NCI-H1048 (cell line): ENCODE data around the gene CEP250.
"Not testable (repeated sequence)": the region's sequence is repeated elsewhere in the genome, so short reads cannot be mapped to it uniquely, and the experiment has no call there.

Experiments
- DNase-seq: peaks from one replicate; lab custom pipeline; 2025; lab: John Stamatoyannopoulos, UW

Gene CEP250

GRCh38 chr20:35529552-35529951 lies 74.2 kb downstream of the CEP250 start, which contains the start of gene C20orf173:
Gene C20orf173 (minus strand): TSS chr20:35529652. CDS start chr20:35529373, 279 bp downstream.
- DNase-seq, result no peak

- no peak for DNase-seq
Observed at GRCh38 chr20:35539756-35540212, 84.4 kb downstream of the CEP250 start.

- DNase-seq, result no peak
Observed at GRCh38 chr20:35541118-35541782, 85.9 kb downstream of the CEP250 start.

- peak; percentile 93 for DNase-seq
Observed at GRCh38 chr20:35541783-35542662, 86.6 kb downstream of the CEP250 start, which contains the start of gene ERGIC3. Gene ERGIC3 (plus strand): TSS chr20:35542078. CDS start chr20:35542098, 20 bp downstream.

GRCh38 chr20:35542990-35543389 lies 87.6 kb downstream of the CEP250 start:
- DNase-seq, result no peak

GRCh38 chr20:35544436-35544835 lies 89.0 kb downstream of the CEP250 start:
- no peak for DNase-seq

- not testable (repeated sequence) for DNase-seq
Observed at GRCh38 chr20:35544941-35545340, 89.5 kb downstream of the CEP250 start.

GRCh38 chr20:35546127-35546526 lies 90.7 kb downstream of the CEP250 start:
- DNase-seq, result no peak

- no peak for DNase-seq
Observed at GRCh38 chr20:35547329-35547728, 91.9 kb downstream of the CEP250 start.

GRCh38 chr20:35551503-35551902 lies 96.1 kb downstream of the CEP250 start:
- no peak for DNase-seq

- DNase-seq, result no peak
Observed at GRCh38 chr20:35552914-35553313, 97.5 kb downstream of the CEP250 start.

GRCh38 chr20:35555461-35555860 lies 100.1 kb downstream of the CEP250 start:
- not testable (repeated sequence) for DNase-seq

GRCh38 chr20:35555951-35556645 lies 100.7 kb downstream of the CEP250 start:
- no peak for DNase-seq

GRCh38 chr20:35556871-35557270 lies 101.5 kb downstream of the CEP250 start:
- DNase-seq, result no peak

- no peak for DNase-seq
Observed at GRCh38 chr20:35558451-35558850, 103.1 kb downstream of the CEP250 start.

- DNase-seq, result no peak
Observed at GRCh38 chr20:35559042-35559693, 103.8 kb downstream of the CEP250 start.

- DNase-seq, result no peak
Observed at GRCh38 chr20:35560105-35560511, 104.7 kb downstream of the CEP250 start.

GRCh38 chr20:35560541-35560940 lies 105.1 kb downstream of the CEP250 start:
- no peak for DNase-seq

- no peak for DNase-seq
Observed at GRCh38 chr20:35561268-35561667, 105.9 kb downstream of the CEP250 start.

GRCh38 chr20:35561671-35562070 lies 106.3 kb downstream of the CEP250 start:
- no peak for DNase-seq

- DNase-seq, result no peak
Observed at GRCh38 chr20:35562541-35563110, 107.2 kb downstream of the CEP250 start.
